ENCODE data around the gene CYP4V2.
"Not testable (repeated sequence)": the region's sequence is repeated elsewhere in the genome, so short reads cannot be mapped to it uniquely, and the experiment has no call there.

CYP4V2 gene

GRCh38 chr4:186228514-186228894 lies 37.1 kb downstream of the CYP4V2 start:
- DNase-seq (ENCODE audit: low read depth in 2 of 2), result no peak

GRCh38 chr4:186234367-186234766 lies 43.0 kb downstream of the CYP4V2 start:
- DNase-seq (ENCODE audit: low read depth in 2 of 2), result no peak

- DNase-seq (ENCODE audit: low read depth in 2 of 2), result no peak
Measured at GRCh38 chr4:186236126-186236525, 44.8 kb downstream of the CYP4V2 start.

GRCh38 chr4:186240452-186240847 lies 49.1 kb downstream of the CYP4V2 start:
- no peak for DNase-seq (ENCODE audit: low read depth in 2 of 2)

GRCh38 chr4:186240848-186241491 lies 49.6 kb downstream of the CYP4V2 start:
- DNase-seq (ENCODE audit: low read depth in 2 of 2), result no peak

- no peak for DNase-seq (ENCODE audit: low read depth in 2 of 2)
Measured at GRCh38 chr4:186241616-186242015, 50.2 kb downstream of the CYP4V2 start.

- DNase-seq (ENCODE audit: low read depth in 2 of 2), result not testable (repeated sequence)
Measured at GRCh38 chr4:186242031-186242430, 50.7 kb downstream of the CYP4V2 start.

GRCh38 chr4:186243331-186243730 lies 52.0 kb downstream of the CYP4V2 start:
- no peak for DNase-seq (ENCODE audit: low read depth in 2 of 2)

GRCh38 chr4:186244835-186245234 lies 53.5 kb downstream of the CYP4V2 start:
- DNase-seq (ENCODE audit: low read depth in 2 of 2), result no peak

GRCh38 chr4:186247062-186247752 lies 55.8 kb downstream of the CYP4V2 start:
- not testable (repeated sequence) for DNase-seq (ENCODE audit: low read depth in 2 of 2)

GRCh38 chr4:186248643-186249042 lies 57.3 kb downstream of the CYP4V2 start:
- DNase-seq (ENCODE audit: low read depth in 2 of 2), result no peak

- DNase-seq (ENCODE audit: low read depth in 2 of 2), result no peak
Measured at GRCh38 chr4:186249785-186250754, 58.7 kb downstream of the CYP4V2 start.

GRCh38 chr4:186250760-186251159 lies 59.4 kb downstream of the CYP4V2 start:
- no peak for DNase-seq (ENCODE audit: low read depth in 2 of 2)

- no peak for DNase-seq (ENCODE audit: low read depth in 2 of 2)
Measured at GRCh38 chr4:186255122-186255521, 63.8 kb downstream of the CYP4V2 start.

- no peak for DNase-seq (ENCODE audit: low read depth in 2 of 2)
Measured at GRCh38 chr4:186258216-186258811, 66.9 kb downstream of the CYP4V2 start.

- no peak for DNase-seq (ENCODE audit: low read depth in 2 of 2)
Measured at GRCh38 chr4:186260117-186260503, 68.7 kb downstream of the CYP4V2 start.
